ENCODE results near the gene DHRS7. TPM values are rescaled to one million over a fixed set of nuclear protein-coding genes. Genes with fewer than 3 reads are reported as not detected.
A peak's percentile ranks its signal among the peaks of the same experiment; 100 is the strongest.

Gene DHRS7, protein sequence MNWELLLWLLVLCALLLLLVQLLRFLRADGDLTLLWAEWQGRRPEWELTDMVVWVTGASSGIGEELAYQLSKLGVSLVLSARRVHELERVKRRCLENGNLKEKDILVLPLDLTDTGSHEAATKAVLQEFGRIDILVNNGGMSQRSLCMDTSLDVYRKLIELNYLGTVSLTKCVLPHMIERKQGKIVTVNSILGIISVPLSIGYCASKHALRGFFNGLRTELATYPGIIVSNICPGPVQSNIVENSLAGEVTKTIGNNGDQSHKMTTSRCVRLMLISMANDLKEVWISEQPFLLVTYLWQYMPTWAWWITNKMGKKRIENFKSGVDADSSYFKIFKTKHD
- total RNA-seq, result 10 to 100 TPM; 24.5 to 55.5 (median 32.1) TPM
- polyA plus RNA-seq, result 10 to 100 TPM; 38.1 to 73.9 TPM
- long read RNA-seq, donor 1, transcript DHRS7-209 (7 exons, 1,322 nt), result major isoform, 46 of 51 reads
- long read RNA-seq, donor 1, partial matches to known transcripts, result 1 of 51 reads
- long read RNA-seq, donor 1, other reads (novel, unspliced or antisense), result 2 of 51 reads
- long read RNA-seq, donor 2, transcript DHRS7-209 (7 exons, 1,322 nt), result major isoform, 60 of 66 reads
- long read RNA-seq, donor 2, partial matches to known transcripts, result 2 of 66 reads
- long read RNA-seq, donor 2, other reads (novel, unspliced or antisense), result 1 of 66 reads
- long read RNA-seq, donor 3, transcript DHRS7-209 (7 exons, 1,322 nt), result major isoform, 106 of 112 reads
- long read RNA-seq, donor 3, partial matches to known transcripts, result 0 of 112 reads
- long read RNA-seq, donor 3, other reads (novel, unspliced or antisense), result 5 of 112 reads

DNA sequence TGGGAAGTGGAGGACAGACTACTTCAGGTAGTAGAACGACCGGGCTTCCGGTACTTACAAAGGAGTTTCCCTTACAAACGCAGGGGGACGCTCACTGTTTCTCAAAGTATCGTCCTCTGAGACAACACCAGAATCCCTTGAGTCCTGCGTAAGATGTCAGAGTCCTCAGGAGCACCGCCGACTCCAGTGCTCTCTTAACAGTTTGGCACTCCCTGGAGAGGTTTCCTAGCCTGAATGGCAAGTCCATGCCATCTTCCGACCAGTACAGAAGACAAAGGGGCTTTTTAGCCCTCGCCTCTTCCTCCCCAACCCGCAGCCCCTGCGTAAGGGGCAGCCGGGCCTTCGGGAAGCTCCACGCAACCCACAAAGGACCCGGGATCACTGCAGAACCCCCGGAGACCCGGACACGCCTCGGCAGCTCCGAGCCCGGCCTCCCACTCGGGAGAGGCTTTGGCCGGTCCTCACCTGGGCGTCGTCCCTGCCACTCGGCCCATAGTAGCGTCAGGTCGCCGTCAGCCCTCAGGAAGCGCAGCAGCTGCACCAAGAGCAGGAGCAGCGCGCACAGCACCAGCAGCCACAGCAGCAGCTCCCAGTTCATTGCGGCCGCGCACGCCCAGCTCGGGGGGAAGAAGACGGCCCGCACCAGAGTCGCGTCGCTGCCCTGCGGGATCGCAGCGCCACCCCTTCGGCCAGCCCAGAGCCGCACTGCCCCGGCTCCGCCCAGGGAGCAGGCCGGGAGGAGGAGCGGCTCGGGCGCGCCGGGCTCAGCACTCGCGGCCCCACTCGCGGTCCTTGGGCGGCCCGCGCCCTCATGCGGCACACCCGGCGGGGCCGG is at the start of gene DHRS7:
Gene DHRS7, minus strand, starts transcription at position 687 of the 835 bp plus-strand sequence. Its CDS starts 89 bp downstream, at position 598.
- intact Hi-C loops (cut with DNase I), result loop anchor here in 7 of 10 donors (1.0 to 10.0 kb wide), 8 partner anchors 70 to 198 kb away; partner anchors contain the start of genes PCNX4 (in 6 of the 7) and PPM1A (in 1 of the 7)
- peak within 1 kb of the TSS; percentile 72 to 96 (median 82) for H3K4me3 ChIP-seq
- peaks cover 0 to 6% (median 0%) of the 10 kb centered on the region in 9 donors for H3K36me3 ChIP-seq
- peaks cover 0 to 52% (median 17%) of the 10 kb centered on the region in 9 donors for H3K4me1 ChIP-seq
- WGBS, 2 donors, result 0 to 3% methylated on average over 65 to 68 of the region's 68 CpGs
- ATAC-seq (peak; percentile 98 to 100 (median 99)), DNase-seq (peak; percentile 82 to 90)
- no peaks in the 10 kb centered on the region for H3K9me3 ChIP-seq
- TF ChIP-seq, protein P1, sequence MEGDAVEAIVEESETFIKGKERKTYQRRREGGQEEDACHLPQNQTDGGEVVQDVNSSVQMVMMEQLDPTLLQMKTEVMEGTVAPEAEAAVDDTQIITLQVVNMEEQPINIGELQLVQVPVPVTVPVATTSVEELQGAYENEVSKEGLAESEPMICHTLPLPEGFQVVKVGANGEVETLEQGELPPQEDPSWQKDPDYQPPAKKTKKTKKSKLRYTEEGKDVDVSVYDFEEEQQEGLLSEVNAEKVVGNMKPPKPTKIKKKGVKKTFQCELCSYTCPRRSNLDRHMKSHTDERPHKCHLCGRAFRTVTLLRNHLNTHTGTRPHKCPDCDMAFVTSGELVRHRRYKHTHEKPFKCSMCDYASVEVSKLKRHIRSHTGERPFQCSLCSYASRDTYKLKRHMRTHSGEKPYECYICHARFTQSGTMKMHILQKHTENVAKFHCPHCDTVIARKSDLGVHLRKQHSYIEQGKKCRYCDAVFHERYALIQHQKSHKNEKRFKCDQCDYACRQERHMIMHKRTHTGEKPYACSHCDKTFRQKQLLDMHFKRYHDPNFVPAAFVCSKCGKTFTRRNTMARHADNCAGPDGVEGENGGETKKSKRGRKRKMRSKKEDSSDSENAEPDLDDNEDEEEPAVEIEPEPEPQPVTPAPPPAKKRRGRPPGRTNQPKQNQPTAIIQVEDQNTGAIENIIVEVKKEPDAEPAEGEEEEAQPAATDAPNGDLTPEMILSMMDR (IDR thresholded peaks at IDR 0.05), result peak in 6 of 9 donors; percentile 45 to 83 (median 60)
- H3K27me3 ChIP-seq, result no peaks in the 10 kb centered on the region
- peak within 1 kb of the TSS; percentile 79 to 96 (median 90) for H3K27ac ChIP-seq

DNA sequence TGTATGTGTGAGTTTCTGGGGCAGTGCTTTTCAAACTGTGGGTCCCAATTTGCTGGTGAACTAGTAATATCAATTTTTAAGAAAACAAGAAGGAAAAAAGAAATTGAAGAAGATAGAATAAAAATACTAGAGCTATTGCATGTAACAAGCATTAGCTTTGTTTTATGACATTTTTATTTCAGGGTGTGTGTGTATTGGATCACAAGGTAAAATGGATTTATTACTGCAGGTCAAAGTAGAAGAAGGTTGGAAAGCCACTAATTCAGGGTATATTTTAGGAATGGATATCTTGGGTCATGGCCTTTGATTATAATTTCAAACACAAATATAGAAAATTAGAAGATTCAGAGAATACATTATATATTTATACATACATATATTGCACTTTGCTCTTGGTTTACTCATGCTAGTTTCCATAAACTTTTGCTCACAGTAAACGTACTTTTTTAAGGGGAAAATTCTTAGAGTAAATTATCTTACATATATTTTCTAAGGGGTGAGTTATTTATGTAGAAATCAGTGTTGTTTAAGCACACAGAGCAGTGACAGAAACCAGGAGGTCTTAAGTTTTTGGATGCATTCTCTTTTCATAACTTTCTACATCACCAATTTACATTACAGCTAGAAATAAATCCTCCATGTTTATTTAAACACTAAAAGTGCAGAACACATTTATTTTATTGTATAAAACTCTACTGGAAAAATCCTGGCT is 49.4 kb upstream of the DHRS7 start:
- no peaks in the 10 kb centered on the region for H3K36me3 ChIP-seq
- intact Hi-C loops (cut with DNase I), result loop anchor here in 1 of 10 donors (10.0 kb wide), 1 partner anchor 110 kb away; no protein-coding TSS in a partner anchor
- WGBS, 2 donors, result 58 to 64% methylated on average over 1 of the region's 1 CpG
- no peak for DNase-seq
- peaks cover 0 to 16% (median 3%) of the 10 kb centered on the region in 9 donors for H3K4me1 ChIP-seq
- no peak overlapping the region for H3K4me3 ChIP-seq
- no peak for ATAC-seq
- H3K27me3 ChIP-seq, result no peaks in the 10 kb centered on the region
- peak overlapping the region in 2 of 10 donors; percentile 1 to 52 for H3K27ac ChIP-seq
- H3K9me3 ChIP-seq, result no peaks in the 10 kb centered on the region
- TF ChIP-seq, protein P1 (IDR thresholded peaks at IDR 0.05), result no peak

DNA sequence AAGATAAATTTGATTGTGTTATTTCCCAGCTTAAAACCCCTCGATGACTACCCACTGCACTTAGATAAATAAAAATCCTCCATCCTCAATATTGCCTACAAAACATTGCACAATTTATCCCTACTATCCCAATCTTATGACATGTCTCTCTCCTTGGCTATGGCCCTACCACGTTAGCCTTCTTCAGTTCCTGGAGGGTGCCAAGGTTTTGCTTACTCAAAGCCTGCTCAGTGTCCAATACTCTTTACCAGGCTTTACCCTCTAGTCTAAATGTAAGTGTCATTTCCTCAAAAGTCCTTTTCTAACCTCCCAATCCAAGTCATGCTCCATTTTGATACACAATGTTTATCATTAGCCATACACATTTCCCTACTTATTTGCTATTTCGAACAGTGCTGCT is 48.8 kb upstream of the DHRS7 start:
- intact Hi-C loops (cut with DNase I), result loop anchor here in 1 of 10 donors (10.0 kb wide), 1 partner anchor 111 kb away; no protein-coding TSS in a partner anchor
- Histone ChIP-seq H3K4me1 (peaks cover 0 to 16% (median 3%) of the 10 kb centered on the region in 9 donors), H3K27ac (no peak overlapping the region), H3K4me3 (no peak overlapping the region), H3K36me3 (no peaks in the 10 kb centered on the region), H3K27me3 (no peaks in the 10 kb centered on the region), H3K9me3 (no peaks in the 10 kb centered on the region)
- ATAC-seq, result no peak
- WGBS, 2 donors, result 82 to 90% methylated on average over 3 of the region's 3 CpGs
- DNase-seq, result no peak
- TF ChIP-seq, protein P1 (IDR thresholded peaks at IDR 0.05), result no peak

All from heart right ventricle (tissue), 16 donors.